Mesodermal cell (in vitro differentiated cells): Measurements from ENCODE around the gene MAS1.

Experiments used
- H3K27ac ChIP-seq: 2 replicates; pipeline ENCODE4 v1.7.0; 2013; ENCODE audit warnings: mild to moderate bottlenecking, low read depth, low read length, moderate library complexity; ENCODE audit not compliant: severe bottlenecking
- H3K36me3 ChIP-seq: 2 replicates; pipeline ENCODE4 v1.7.1; 2013; ENCODE audit warnings: mild to moderate bottlenecking, low read length, moderate library complexity; ENCODE audit not compliant: control insufficient read depth, insufficient read depth
- H3K4me1 ChIP-seq: one replicate; pipeline ENCODE4 v1.7.1; 2013; ENCODE audit warnings: mild to moderate bottlenecking, low read length; ENCODE audit not compliant: insufficient read depth, control insufficient read depth, poor library complexity, severe bottlenecking
- H3K4me3 ChIP-seq: 2 replicates; pipeline ENCODE4 v1.7.0; 2013; ENCODE audit warnings: low read length, control low read depth, mild to moderate bottlenecking; ENCODE audit not compliant: insufficient read depth, poor library complexity, severe bottlenecking; ENCODE audit errors: extremely low read depth
- H3K9me3 ChIP-seq: 2 replicates; pipeline ENCODE4 v1.7.1; 2013; ENCODE audit warnings: mild to moderate bottlenecking, low read length, moderate library complexity; ENCODE audit not compliant: control insufficient read depth
- WGBS, 2 experiments: methylation state at CpG; one replicate each; pipeline ENCODE4 v1.1.5; 2013; ENCODE audit warnings: missing lambda C conversion rate in 2 of 2; ENCODE audit not compliant: insufficient coverage in 2 of 2; 5-methylcytosine and 5-hydroxymethylcytosine counted together

The MAS1 gene

DNA sequence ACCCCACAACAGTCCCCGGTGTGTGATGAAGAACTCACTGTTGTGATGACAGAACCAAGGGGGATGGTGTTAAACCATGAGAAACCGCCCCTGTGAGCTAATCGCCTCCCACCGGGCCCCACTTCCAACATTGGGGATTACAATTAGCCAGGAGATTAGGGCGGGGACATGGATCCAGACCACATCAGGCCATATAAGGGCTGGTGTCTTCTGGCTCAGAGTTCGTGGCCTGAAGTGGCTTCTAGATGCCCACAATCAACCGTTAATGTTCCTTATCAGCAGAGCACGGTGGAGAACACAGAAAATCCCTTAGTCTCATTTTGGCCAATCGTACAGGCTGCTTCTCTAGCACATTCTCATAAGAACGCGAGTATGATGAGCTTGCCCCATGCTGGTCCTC, 10.9 kb upstream of the MAS1 start:
- H3K9me3 ChIP-seq = no peaks in the 10 kb centered on the region
- no peak overlapping the region for H3K4me3 ChIP-seq
- no peak overlapping the region for H3K27ac ChIP-seq
- no peaks in the 10 kb centered on the region for H3K4me1 ChIP-seq
- H3K36me3 ChIP-seq = no peaks in the 10 kb centered on the region
- 88 to 92% methylated on average over 7 to 10 of the region's 11 CpGs for WGBS, 2 experiments

DNA sequence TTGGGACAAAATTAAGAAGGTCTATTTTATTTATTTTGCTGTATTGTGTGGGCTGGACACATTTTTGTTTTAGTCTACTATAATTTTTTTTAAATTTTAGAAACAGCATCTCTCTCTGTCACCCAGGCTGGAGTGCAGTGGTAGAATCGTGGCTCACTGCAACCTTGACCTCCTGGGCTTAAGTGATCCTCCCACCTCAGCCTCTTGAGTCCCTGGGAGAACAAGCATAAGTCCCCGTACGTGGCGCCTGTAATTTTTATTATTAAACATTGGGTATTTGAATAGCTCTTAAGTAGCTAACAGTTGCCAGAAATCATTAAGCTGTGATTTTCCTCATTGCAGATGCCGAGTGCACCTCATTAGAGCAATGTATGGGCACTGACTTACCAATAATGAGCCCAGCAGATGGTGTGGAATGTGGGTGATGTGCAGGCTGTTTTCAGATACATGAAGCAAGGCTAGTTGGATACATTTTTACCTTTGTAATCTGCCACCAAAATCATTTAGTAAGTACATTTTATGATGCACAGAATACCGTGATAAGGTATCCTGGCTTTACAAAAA, 10.3 kb upstream of the MAS1 start:
- no peaks in the 10 kb centered on the region for H3K9me3 ChIP-seq
- H3K36me3 ChIP-seq = no peaks in the 10 kb centered on the region
- H3K27ac ChIP-seq = no peak overlapping the region
- no peaks in the 10 kb centered on the region for H3K4me1 ChIP-seq
- WGBS, 2 experiments = 84 to 90% methylated on average over 3 to 5 of the region's 6 CpGs
- no peak overlapping the region for H3K4me3 ChIP-seq

DNA sequence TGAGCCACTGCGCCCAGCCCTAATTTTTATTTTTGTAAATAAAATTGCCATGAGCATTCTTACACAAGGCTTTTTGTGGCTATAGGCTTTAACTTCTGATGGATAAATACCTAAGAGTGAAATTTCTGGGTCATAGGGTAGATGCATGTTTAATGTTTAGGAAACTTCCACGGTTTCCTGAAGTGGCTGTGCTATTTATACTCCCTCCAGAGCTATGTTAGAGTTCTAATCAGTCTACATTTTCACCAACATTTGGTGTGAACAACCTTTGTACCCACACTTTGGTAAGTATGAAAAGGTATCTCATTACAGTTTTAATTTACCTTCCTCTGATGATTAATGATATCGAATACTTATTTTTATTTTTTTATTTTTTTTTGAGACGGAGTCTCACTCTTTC, 6.1 kb upstream of the MAS1 start:
- no peak overlapping the region for H3K27ac ChIP-seq
- H3K4me1 ChIP-seq = no peaks in the 10 kb centered on the region
- no peaks in the 10 kb centered on the region for H3K36me3 ChIP-seq
- 88 to 89% methylated on average over 1 of the region's 4 CpGs for WGBS, 2 experiments
- H3K9me3 ChIP-seq = no peaks in the 10 kb centered on the region
- H3K4me3 ChIP-seq = no peak overlapping the region

GRCh38 chr6:159886270-159886669, 4.5 kb upstream of the MAS1 start:
- 89% methylated on average over 3 of the region's 3 CpGs; no CpG with 5 or more reads in 1 of the 2 experiments for WGBS, 2 experiments
- no peak overlapping the region for H3K27ac ChIP-seq
- no peaks in the 10 kb centered on the region for H3K36me3 ChIP-seq
- H3K9me3 ChIP-seq = no peaks in the 10 kb centered on the region
- H3K4me3 ChIP-seq = no peak overlapping the region
- H3K4me1 ChIP-seq = no peaks in the 10 kb centered on the region

DNA sequence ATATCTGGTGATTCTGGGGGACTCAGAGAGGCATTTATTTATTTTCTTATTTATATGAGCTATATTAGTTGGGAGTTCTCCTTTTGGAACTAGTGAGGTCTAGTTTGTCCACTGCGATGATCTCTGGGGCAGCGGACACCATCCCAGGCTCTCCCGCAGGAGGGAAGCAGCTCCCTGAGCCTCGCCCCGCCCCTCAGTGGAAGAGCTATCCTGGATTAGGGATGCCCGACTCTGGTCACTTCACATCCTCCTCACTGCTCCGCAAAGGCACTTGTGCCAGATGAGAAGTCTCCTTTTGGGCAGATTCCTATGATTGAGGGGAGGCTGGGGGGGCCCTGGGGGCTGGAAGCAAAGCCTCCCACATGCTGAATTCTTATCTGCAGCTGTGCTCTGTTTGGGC, 3.6 kb upstream of the MAS1 start:
- no peaks in the 10 kb centered on the region for H3K36me3 ChIP-seq
- 88 to 90% methylated on average over 3 to 5 of the region's 7 CpGs for WGBS, 2 experiments
- no peak overlapping the region for H3K4me3 ChIP-seq
- no peaks in the 10 kb centered on the region for H3K9me3 ChIP-seq
- no peaks in the 10 kb centered on the region for H3K4me1 ChIP-seq
- H3K27ac ChIP-seq = no peak overlapping the region

DNA sequence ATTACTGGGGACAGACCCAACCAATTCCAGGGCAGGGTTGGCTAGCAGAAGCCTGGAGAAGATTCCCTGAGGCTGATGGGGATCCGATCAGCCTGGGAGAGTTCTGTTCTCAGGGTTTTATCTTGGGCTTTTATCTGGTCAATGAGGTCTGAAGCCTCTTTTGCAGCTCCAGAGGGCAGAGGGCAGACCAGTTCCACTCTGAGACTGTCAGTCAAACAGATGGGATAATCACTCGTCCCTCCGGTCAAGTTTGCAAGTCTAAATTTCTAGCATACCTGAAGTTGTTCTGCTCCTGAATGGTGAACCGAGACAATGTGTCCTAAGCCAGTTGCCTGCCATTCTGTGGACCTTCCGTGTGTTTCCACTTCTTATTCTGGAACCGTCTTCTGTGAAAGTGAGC, 3.0 kb upstream of the MAS1 start:
- Histone ChIP-seq H3K27ac (no peak overlapping the region), H3K36me3 (no peaks in the 10 kb centered on the region), H3K4me3 (no peak overlapping the region), H3K4me1 (no peaks in the 10 kb centered on the region), H3K9me3 (no peaks in the 10 kb centered on the region)
- 84 to 87% methylated on average over 5 to 6 of the region's 6 CpGs for WGBS, 2 experiments

DNA sequence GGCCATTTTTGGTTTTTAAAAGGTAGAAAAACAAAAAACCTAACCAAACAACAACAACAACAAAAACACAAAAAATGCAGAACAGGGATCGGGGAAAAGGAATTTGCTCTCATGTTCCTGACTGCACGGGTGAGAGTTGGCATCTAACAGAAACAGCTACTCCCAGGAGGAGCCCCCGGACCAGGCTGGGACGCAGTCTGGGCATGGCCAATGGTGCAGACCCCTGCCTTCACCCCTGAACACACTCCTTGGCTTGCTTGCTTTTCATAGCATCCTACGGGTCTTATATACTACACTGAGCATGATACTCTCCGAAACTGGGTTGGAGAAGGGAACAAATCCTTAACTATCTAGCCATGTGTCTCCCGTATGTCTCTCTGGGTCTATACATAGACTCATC, 587 bp upstream of the MAS1 start:
- Histone ChIP-seq H3K4me1 (no peaks in the 10 kb centered on the region), H3K4me3 (no peak overlapping the region), H3K27ac (no peak overlapping the region), H3K9me3 (no peaks in the 10 kb centered on the region), H3K36me3 (no peaks in the 10 kb centered on the region)
- WGBS, 2 experiments = 79 to 96% methylated on average over 4 to 5 of the region's 7 CpGs

DNA sequence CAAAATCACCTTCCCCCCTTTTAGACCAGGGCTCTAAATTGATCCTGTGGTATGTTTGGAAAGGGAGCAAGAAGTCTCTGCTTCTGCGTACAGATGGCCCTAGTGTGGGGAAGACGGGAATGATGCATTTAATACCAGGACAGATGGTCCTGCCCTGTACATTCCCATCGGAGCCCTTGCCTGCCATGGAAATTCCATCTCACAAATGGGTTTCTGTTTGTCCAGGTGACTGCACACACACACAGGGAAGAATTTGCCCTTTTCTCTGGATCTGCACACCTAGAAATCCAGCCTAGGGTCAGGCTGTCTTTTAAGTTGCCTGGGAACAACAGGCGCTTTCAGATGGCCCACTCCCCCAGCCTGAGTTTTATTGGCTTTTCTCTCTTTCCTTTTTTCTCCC, 1.3 kb downstream of the MAS1 start:
- no peak overlapping the region for H3K4me3 ChIP-seq
- no peaks in the 10 kb centered on the region for H3K36me3 ChIP-seq
- no peak overlapping the region for H3K27ac ChIP-seq
- H3K9me3 ChIP-seq = no peaks in the 10 kb centered on the region
- 82 to 98% methylated on average over 3 to 4 of the region's 4 CpGs for WGBS, 2 experiments
- H3K4me1 ChIP-seq = no peaks in the 10 kb centered on the region

DNA sequence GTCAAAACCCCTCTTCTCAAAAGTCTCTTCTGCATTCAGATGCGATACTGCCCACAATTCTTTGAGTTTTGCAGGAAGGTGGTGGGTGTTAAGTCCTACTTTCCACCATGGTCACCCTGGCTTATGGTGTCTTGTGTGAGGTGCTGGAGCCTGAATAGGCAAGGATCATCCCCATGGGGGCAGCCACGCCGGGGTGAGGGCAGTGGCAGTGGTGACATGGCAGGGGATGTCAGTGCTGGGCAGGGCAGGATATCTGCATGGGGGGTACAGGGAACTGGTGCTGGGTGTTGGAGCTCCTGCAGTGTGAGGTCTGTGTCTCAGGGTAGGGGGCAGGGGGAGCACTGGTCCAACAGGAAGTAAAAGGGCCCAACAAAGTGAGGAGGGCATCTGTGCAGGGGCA, 2.3 kb downstream of the MAS1 start:
- Histone ChIP-seq H3K4me1 (no peaks in the 10 kb centered on the region), H3K9me3 (no peaks in the 10 kb centered on the region), H3K27ac (no peak overlapping the region), H3K36me3 (no peaks in the 10 kb centered on the region), H3K4me3 (no peak overlapping the region)
- 93% methylated on average over 2 of the region's 3 CpGs; no CpG with 5 or more reads in 1 of the 2 experiments for WGBS, 2 experiments

DNA sequence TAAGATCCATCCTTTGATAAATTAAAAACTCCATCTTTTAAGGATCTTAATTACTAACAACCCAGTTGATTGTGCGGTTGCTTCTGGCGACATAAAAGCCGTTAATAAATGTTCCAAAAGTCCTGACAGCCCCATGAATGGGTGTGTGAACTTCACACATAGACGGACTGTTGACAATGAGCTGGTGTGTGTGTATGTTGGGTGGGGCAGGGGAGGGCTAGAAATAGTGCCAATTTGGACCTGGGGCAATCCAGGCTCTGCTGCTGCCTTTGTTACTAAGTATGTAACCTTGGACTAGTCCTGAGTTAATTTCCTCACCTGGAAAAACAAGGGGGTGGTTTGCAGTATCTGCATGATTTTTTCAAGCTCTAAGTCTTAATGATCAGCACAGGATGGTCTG, 4.2 kb downstream of the MAS1 start:
- WGBS, 2 experiments = 80 to 93% methylated on average over 2 to 3 of the region's 4 CpGs
- Histone ChIP-seq H3K4me1 (no peaks in the 10 kb centered on the region), H3K27ac (no peak overlapping the region)

DNA sequence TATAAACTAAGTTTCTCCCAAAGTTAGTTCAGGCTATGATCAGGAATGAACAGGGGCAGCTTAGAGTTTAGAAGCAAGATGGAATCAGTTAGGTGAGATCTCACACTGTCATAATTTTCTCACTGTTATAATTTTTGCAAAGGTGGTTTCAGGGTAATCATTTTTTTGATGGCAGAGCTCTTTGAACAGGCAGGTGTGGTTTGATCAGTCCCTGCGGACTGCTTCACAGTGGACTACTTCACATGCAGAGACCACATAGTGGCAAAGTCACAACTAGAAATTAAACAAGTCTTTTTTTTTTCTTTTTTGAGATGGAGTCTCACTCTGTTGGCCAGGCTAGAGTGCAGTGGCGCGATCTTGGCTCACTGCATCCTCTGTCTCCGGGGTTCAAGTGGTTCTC, 6.8 kb downstream of the MAS1 start:
- no peak overlapping the region for H3K4me3 ChIP-seq
- no peaks in the 10 kb centered on the region for H3K4me1 ChIP-seq
- 98 to 100% methylated on average over 4 of the region's 4 CpGs for WGBS, 2 experiments
- no peak overlapping the region for H3K27ac ChIP-seq
- no peaks in the 10 kb centered on the region for H3K36me3 ChIP-seq
- no peaks in the 10 kb centered on the region for H3K9me3 ChIP-seq

More for the DNA sequence above, 4.2 kb downstream of the MAS1 start:
- Histone ChIP-seq H3K9me3 (no peaks in the 10 kb centered on the region), H3K4me3 (no peak overlapping the region), H3K36me3 (no peaks in the 10 kb centered on the region)
